ES-I3 (cell line): ENCODE data around the gene CCDC127.

Source experiments
- H3K36me3 ChIP-seq: 2 replicates; pipeline ENCODE4 v1.6.1; 2013; ENCODE audit warnings: mild to moderate bottlenecking, low read length, control low read depth, moderate library complexity; ENCODE audit not compliant: insufficient read depth
- H3K4me1 ChIP-seq: 2 replicates; pipeline ENCODE4 v1.6.1; 2013; ENCODE audit warnings: mild to moderate bottlenecking, control low read depth, low read length; ENCODE audit not compliant: insufficient read depth
- H3K9ac ChIP-seq: 2 replicates; pipeline ENCODE4 v1.6.1; 2013; ENCODE audit warnings: low read depth, mild to moderate bottlenecking, low read length, moderate library complexity
- H3K9me3 ChIP-seq: 2 replicates; pipeline ENCODE4 v1.6.1; 2013; ENCODE audit warnings: mild to moderate bottlenecking, low read length, moderate library complexity; ENCODE audit not compliant: control insufficient read depth, insufficient read depth

CCDC127 gene

GRCh38 chr5:162190-162564, 55.8 kb downstream of the CCDC127 start:
- peaks cover 5% of the 10 kb centered on the region; the same call in 1 of the 2 replicates for H3K36me3 ChIP-seq
- no peaks in the 10 kb centered on the region for H3K9me3 ChIP-seq

DNA sequence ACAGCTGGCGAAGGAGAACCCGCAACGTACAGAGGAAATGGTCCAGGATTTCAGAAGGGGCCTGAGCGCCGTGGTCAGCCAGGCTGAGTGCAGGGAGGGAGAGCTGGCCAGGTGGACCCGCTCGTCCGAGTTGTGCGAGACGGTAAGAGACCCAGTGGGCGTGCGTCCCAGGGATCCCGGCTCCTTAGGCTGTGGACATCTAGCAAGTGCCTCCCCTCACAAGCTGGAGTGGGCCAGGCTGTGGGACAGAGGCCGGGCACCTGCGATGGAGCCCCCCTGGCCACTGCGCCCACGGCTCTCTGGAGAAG, 56.2 kb downstream of the CCDC127 start:
- Histone ChIP-seq H3K9me3 (no peaks in the 10 kb centered on the region), H3K36me3 (peaks cover 6% of the 10 kb centered on the region), H3K4me1 (no peaks in the 10 kb centered on the region), H3K9ac (no peak overlapping the region)

More at GRCh38 chr5:162190-162564, 55.8 kb downstream of the CCDC127 start:
- Histone ChIP-seq H3K4me1 (no peaks in the 10 kb centered on the region), H3K9ac (no peak overlapping the region)

GRCh38 chr5:160921-161802, 56.8 kb downstream of the CCDC127 start:
- Histone ChIP-seq H3K9ac (no peak overlapping the region), H3K36me3 (peaks cover 7% of the 10 kb centered on the region), H3K4me1 (no peaks in the 10 kb centered on the region), H3K9me3 (no peaks in the 10 kb centered on the region)

DNA sequence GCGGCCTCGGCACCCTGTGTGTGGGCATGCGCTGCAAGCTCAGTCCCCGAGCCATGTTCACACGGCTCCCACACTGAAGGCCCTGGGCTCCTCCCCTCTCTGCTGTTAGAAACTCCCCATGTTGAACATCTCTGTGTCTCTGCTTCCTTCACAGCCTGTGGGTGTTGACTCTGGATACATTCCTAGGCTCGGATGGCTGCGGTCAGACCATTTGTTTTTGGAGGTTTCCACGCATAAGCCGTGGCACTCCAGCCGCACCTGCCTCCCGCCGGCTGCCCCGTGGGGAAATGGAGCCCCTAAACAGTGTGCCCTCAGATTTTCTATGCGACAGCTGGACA, 57.8 kb downstream of the CCDC127 start:
- no peaks in the 10 kb centered on the region for H3K4me1 ChIP-seq
- no peak overlapping the region for H3K9ac ChIP-seq
- H3K9me3 ChIP-seq = no peaks in the 10 kb centered on the region
- H3K36me3 ChIP-seq = peaks cover 13% of the 10 kb centered on the region

- Histone ChIP-seq H3K36me3 (peaks cover 16% of the 10 kb centered on the region), H3K9me3 (no peaks in the 10 kb centered on the region), H3K4me1 (no peaks in the 10 kb centered on the region), H3K9ac (no peak overlapping the region)
Measured at GRCh38 chr5:159448-160172, 58.3 kb downstream of the CCDC127 start.

DNA sequence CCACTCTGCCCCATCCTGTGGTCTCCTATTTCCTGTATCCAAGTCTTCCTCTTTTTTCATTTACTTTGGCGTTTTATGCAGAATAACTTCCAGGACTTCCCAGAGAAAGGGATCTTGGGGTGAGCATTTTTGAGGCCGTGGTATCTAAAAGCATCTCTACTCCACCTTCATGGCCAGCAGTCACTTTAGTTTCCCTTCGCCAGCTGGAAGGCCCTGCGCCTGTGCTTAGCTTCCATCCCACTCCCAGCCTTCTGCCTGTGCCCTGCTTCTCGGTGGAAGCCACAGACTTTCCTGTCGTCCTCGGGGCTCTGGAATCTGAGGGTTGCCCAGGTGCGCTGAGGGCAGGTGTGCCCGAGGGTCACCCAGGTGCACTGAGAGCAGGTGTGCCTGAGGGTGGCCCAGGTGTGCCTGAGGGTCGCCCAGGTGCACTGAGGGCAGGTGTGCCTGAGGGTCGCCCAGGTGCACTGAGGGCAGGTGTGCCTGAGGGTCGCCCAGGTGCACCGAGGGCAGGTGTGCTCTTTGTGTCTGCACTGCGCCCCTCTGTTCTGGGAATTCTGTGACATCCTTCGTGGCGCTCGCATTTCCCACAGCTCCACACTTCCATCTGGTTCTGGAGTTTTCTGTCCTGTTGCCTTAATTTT, 59.0 kb downstream of the CCDC127 start:
- H3K36me3 ChIP-seq = peaks cover 16% of the 10 kb centered on the region
- H3K4me1 ChIP-seq = no peaks in the 10 kb centered on the region
- H3K9me3 ChIP-seq = no peaks in the 10 kb centered on the region
- no peak overlapping the region for H3K9ac ChIP-seq

GRCh38 chr5:157801-158200, 60.2 kb downstream of the CCDC127 start:
- Histone ChIP-seq H3K4me1 (no peaks in the 10 kb centered on the region), H3K9me3 (no peaks in the 10 kb centered on the region), H3K36me3 (peaks cover 19% of the 10 kb centered on the region), H3K9ac (no peak overlapping the region)

DNA sequence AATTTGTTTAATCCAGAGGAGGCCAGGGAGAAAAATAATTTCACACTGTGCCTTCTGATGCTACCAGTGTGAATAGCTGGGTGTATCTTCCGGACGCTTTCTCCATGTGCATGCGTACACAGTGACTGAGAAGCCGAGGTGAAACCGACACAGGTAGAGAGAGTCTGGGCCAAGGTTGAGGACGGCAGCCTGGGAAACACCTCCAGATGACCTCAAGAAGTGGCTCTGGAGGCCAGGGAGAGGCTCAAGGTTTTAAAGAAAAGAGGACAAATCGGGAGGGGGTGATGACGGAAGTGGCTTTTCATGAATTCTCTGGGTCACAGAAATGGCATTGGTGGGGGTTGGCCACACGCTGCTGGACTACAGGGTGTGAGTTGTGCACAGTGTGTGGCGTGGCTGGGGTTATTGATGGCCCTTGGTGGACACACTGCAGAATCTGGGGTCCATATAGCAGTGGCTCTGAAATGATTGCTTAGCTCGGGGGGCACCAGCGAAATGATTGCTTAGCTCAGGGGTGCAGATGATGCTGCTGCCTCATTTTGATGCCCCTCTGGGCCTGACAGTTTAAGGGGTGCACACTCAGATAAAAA, 60.7 kb downstream of the CCDC127 start:
- Histone ChIP-seq H3K9ac (no peak overlapping the region), H3K9me3 (no peaks in the 10 kb centered on the region), H3K4me1 (no peaks in the 10 kb centered on the region), H3K36me3 (peaks cover 23% of the 10 kb centered on the region)

- Histone ChIP-seq H3K9me3 (no peaks in the 10 kb centered on the region), H3K9ac (no peak overlapping the region), H3K4me1 (no peaks in the 10 kb centered on the region), H3K36me3 (peaks cover 23% of the 10 kb centered on the region)
Measured at GRCh38 chr5:156411-157072, 61.4 kb downstream of the CCDC127 start.

GRCh38 chr5:155651-156410, 62.1 kb downstream of the CCDC127 start:
- Histone ChIP-seq H3K9me3 (no peaks in the 10 kb centered on the region), H3K36me3 (peaks cover 18% of the 10 kb centered on the region), H3K4me1 (no peaks in the 10 kb centered on the region), H3K9ac (no peak overlapping the region)

DNA sequence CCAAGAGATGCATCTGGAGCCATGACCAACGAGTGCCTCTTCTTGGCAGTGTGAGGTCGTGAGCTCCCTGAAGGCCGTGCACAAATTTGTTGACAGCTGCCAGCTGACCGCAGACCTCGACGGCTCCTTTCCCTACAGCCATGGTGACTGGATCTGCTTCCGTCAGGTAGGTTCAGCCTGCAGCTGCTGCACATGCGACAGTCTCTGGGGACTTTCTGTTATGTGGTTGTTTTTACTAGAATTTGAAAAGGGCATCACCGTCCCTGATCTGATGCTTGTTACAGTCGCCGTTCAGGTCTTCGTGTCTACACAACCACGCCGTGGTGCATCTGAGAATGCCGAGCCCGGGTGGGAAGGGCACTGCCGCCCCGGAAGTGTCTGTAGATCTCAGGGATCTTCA, 63.1 kb downstream of the CCDC127 start:
- H3K36me3 ChIP-seq = peaks cover 18% of the 10 kb centered on the region
- no peaks in the 10 kb centered on the region for H3K4me1 ChIP-seq
- no peak overlapping the region for H3K9ac ChIP-seq
- no peaks in the 10 kb centered on the region for H3K9me3 ChIP-seq

DNA sequence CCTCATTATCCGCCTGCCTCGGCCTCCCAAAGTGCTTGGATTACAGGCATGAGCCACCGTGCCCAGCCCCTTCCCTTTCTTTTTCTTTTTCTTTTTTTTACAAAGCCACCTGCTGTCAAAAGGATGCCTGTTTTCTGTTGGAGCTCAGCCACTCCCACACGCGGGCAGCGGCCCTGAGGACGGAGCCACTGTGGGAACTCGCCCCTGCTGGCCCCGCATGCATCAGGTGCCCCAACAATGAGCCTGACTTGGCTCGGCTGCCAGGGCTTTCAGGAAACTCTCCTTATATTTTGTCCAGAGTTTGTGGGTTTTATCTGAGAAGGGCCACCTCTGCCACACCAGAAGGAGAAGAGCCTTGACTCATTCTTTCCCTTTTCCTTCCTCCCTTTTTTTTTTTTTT, 63.7 kb downstream of the CCDC127 start:
- H3K9ac ChIP-seq = no peak overlapping the region
- no peaks in the 10 kb centered on the region for H3K4me1 ChIP-seq
- H3K36me3 ChIP-seq = peaks cover 18% of the 10 kb centered on the region

DNA sequence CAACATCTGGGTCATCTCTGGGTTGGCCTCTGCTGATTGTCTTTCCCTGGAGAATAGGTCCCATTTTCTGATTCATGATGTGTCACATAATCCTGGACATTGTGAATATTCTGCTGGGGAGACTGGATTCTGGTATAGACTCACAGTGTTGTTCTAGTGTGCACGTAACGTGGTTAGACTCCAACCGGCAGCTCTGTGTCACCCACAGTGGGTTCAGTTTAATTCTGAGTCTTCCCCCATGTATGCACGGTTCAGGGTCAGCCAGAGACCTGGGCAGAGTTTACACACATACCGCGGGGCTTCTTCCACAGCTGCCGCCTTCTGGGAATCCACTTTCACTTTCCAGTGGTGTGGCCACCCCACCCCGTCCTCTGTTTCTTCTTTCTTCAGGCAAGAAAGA, 64.7 kb downstream of the CCDC127 start:
- no peaks in the 10 kb centered on the region for H3K4me1 ChIP-seq
- H3K9me3 ChIP-seq = no peaks in the 10 kb centered on the region; the same call in 1 of the 2 replicates
- H3K9ac ChIP-seq = no peak overlapping the region
- H3K36me3 ChIP-seq = peaks cover 18% of the 10 kb centered on the region

More for the DNA sequence above, 63.7 kb downstream of the CCDC127 start:
- no peaks in the 10 kb centered on the region for H3K9me3 ChIP-seq
